SW 1271 (cell line): ENCODE measurements around the gene MAST3.

Experiments
- DNase-seq, 2 experiments: peaks; one replicate each; lab custom pipeline; 2025; lab: John Stamatoyannopoulos, UW

MAST3 gene

GRCh38 chr19:18097217-18097992, at the start of gene MAST3:
Gene MAST3, plus strand, starts transcription at chr19:18097778. Its CDS starts 15 bp downstream, at chr19:18097793.
- DNase-seq: peak in 1 of 2 experiments; percentile 73

- no peak for DNase-seq
These were observed 48.2 kb upstream of the MAST3 start for GRCh38 chr19:18049385-18049784.

- no peak for DNase-seq
These were observed 45.7 kb upstream of the MAST3 start for GRCh38 chr19:18051887-18052286.

GRCh38 chr19:18053576-18054219, 43.9 kb upstream of the MAST3 start:
- no peak for DNase-seq

- DNase-seq: no peak
These were observed 41.6 kb upstream of the MAST3 start for GRCh38 chr19:18055967-18056366.

- DNase-seq: no peak
These were observed 40.0 kb upstream of the MAST3 start for GRCh38 chr19:18057557-18057956.

- peak; percentile 26 to 66 for DNase-seq
These were observed 39.2 kb upstream of the MAST3 start for GRCh38 chr19:18058208-18059009.

GRCh38 chr19:18059297-18059696, 38.3 kb upstream of the MAST3 start:
- DNase-seq: no peak

- DNase-seq: no peak
These were observed 37.7 kb upstream of the MAST3 start for GRCh38 chr19:18059902-18060301.

- no peak for DNase-seq
These were observed 37.1 kb upstream of the MAST3 start for GRCh38 chr19:18060472-18060871.

- no peak for DNase-seq
These were observed 35.5 kb upstream of the MAST3 start for GRCh38 chr19:18062028-18062427.

GRCh38 chr19:18063463-18063862, 34.1 kb upstream of the MAST3 start:
- DNase-seq: no peak

GRCh38 chr19:18065173-18065495, 32.4 kb upstream of the MAST3 start:
- no peak for DNase-seq

- DNase-seq: no peak
These were observed 29.2 kb upstream of the MAST3 start for GRCh38 chr19:18068395-18068794.

- DNase-seq: no peak
These were observed 28.2 kb upstream of the MAST3 start for GRCh38 chr19:18069383-18069782.

- DNase-seq: no peak
These were observed 27.4 kb upstream of the MAST3 start for GRCh38 chr19:18070181-18070580.

GRCh38 chr19:18072335-18072734, 25.2 kb upstream of the MAST3 start:
- no peak for DNase-seq

- DNase-seq: no peak
These were observed 24.4 kb upstream of the MAST3 start for GRCh38 chr19:18073197-18073596.

GRCh38 chr19:18074192-18074591, 23.4 kb upstream of the MAST3 start:
- no peak for DNase-seq

GRCh38 chr19:18083929-18084684, 13.5 kb upstream of the MAST3 start:
- no peak for DNase-seq

- DNase-seq: no peak
These were observed 11.7 kb upstream of the MAST3 start for GRCh38 chr19:18085702-18086457.
